K562 (cell line): ENCODE results near the gene GMPR. TPM values are rescaled to one million over a fixed set of nuclear protein-coding genes. Genes with fewer than 3 reads are reported as not detected.

ENCODE experiments used
- ATF7 ChIP-seq: fragments of 450-650 bp; IDR thresholded peaks from 2 replicates; pipeline ENCODE4 v1.7.1; 2014; ENCODE audit warnings: mild to moderate bottlenecking, moderate library complexity
- CBFA2T3 ChIP-seq: fragments of 450-650 bp; IDR thresholded peaks from 2 replicates; pipeline ENCODE4 v1.6.1; 2017
- DMBX1 ChIP-seq: fragments of 250-450 bp; sonication (Bioruptor Pico); IDR thresholded peaks from 2 replicates; pipeline ENCODE4 v1.8.0; 2022; ENCODE audit warnings: inconsistent platforms, mild to moderate bottlenecking, moderate library complexity, borderline replicate concordance
- HDGF ChIP-seq: fragments of 450-650 bp; IDR thresholded peaks from 2 replicates; pipeline ENCODE4 v1.6.1; 2016
- ILK ChIP-seq: fragments of 450-650 bp; IDR thresholded peaks from 2 replicates; pipeline ENCODE4 v1.6.1; 2016; ENCODE audit warnings: missing genetic modification characterization, low read depth, mild to moderate bottlenecking, missing compliant biosample characterization, moderate library complexity, borderline replicate concordance
- MEIS2 ChIP-seq: fragments of 450-650 bp; IDR thresholded peaks from 2 replicates; pipeline ENCODE4 v1.6.1; 2014; ENCODE audit warnings: mild to moderate bottlenecking; ENCODE audit not compliant: partially characterized antibody
- MYBL2 ChIP-seq, 2 experiments: fragments of 450-650 bp in 1 of 2; sonication (generic) in 1 of 2; formaldehyde crosslinking in 1 of 2; IDR thresholded peaks; 2 replicates each; pipeline versions ENCODE4 v1.6.1 to v1.8.1; 2017 to 2022; ENCODE audit warnings: borderline replicate concordance in 1 of 2, inconsistent platforms in 1 of 2, low read depth in 1 of 2, mild to moderate bottlenecking in 1 of 2, missing genetic modification reagents in 1 of 2, moderate library complexity in 1 of 2
- NCOR1 ChIP-seq: fragments of 450-650 bp; IDR thresholded peaks from 2 replicates; pipeline ENCODE4 v1.6.1; 2016; ENCODE audit warnings: mild to moderate bottlenecking, moderate library complexity
- NONO ChIP-seq, 2 experiments: fragments of 200-400 bp in 1 of 2; fragments of 450-650 bp in 1 of 2; formaldehyde crosslinking in 1 of 2; IDR thresholded peaks; 2 replicates each; pipeline ENCODE4 v1.6.1; 2017; ENCODE audit warnings: low read depth in 2 of 2, mild to moderate bottlenecking in 2 of 2, moderate library complexity in 2 of 2, low read length in 1 of 2
- NR1H2 ChIP-seq: sonication (generic); formaldehyde crosslinking; IDR thresholded peaks from 2 replicates; pipeline ENCODE4 v1.4.0; 2020; ENCODE audit warnings: mild to moderate bottlenecking, missing genetic modification reagents
- NUFIP1 ChIP-seq: fragments of 450-650 bp; IDR thresholded peaks from 2 replicates; pipeline ENCODE4 v1.6.1; 2018; ENCODE audit not compliant: partially characterized antibody
- POLR3A ChIP-seq: IDR thresholded peaks from 2 replicates; pipeline ENCODE4 v1.6.1; 2011; ENCODE audit warnings: borderline replicate concordance, mild to moderate bottlenecking, moderate library complexity; ENCODE audit not compliant: insufficient read length, insufficient read depth; ENCODE audit errors: extremely low read depth
- RB1 ChIP-seq: fragments of 450-650 bp; IDR thresholded peaks from 2 replicates; pipeline ENCODE4 v1.6.1; 2017; ENCODE audit warnings: low read depth, mild to moderate bottlenecking
- SAFB ChIP-seq: fragments of 200-400 bp; formaldehyde crosslinking; IDR thresholded peaks from 2 replicates; pipeline ENCODE4 v1.6.1; 2017; ENCODE audit warnings: low read depth, low read length, borderline replicate concordance
- SIRT6 ChIP-seq: IDR thresholded peaks from one replicate; pipeline ENCODE4 v1.6.1; 2012; ENCODE audit warnings: low read depth, mild to moderate bottlenecking, control low read depth, inconsistent platforms, low read length, moderate library complexity
- SNRNP70 ChIP-seq: fragments of 200-400 bp; formaldehyde crosslinking; optimal IDR thresholded peaks from 2 replicates; pipeline ENCODE3; 2017; ENCODE audit warnings: low read depth, low read length
- TCF3 ChIP-seq: sonication (generic); formaldehyde crosslinking; IDR thresholded peaks from 2 replicates; pipeline ENCODE4 v1.4.0; 2020; ENCODE audit warnings: mild to moderate bottlenecking, missing genetic modification reagents
- TRIM28 ChIP-seq: fragments of 450-650 bp; IDR thresholded peaks from 2 replicates; pipeline ENCODE4 v1.6.1; 2017
- ZFX ChIP-seq: sonication (generic); formaldehyde crosslinking; IDR thresholded peaks from 2 replicates; pipeline ENCODE4 v1.8.0; 2022; ENCODE audit warnings: mild to moderate bottlenecking, missing genetic modification reagents, moderate library complexity
- ZNF253 ChIP-seq: fragments of 250-450 bp; sonication (Bioruptor Pico); conservative IDR thresholded peaks from 2 replicates; pipeline ENCODE4 v1.6.1; 2021; ENCODE audit warnings: mild to moderate bottlenecking
- ZNF699 ChIP-seq: fragments of 250-450 bp; sonication (Bioruptor Pico); IDR thresholded peaks from 2 replicates; pipeline ENCODE4 v1.8.0; 2021; ENCODE audit warnings: mild to moderate bottlenecking, moderate library complexity; ENCODE audit not compliant: insufficient replicate concordance
- polyA plus RNA-seq, 8 experiments: library from polyadenylated mRNA; depleted of rRNA in 4 of 8; stranded (reverse) in 5 of 8; unstranded in 3 of 8; fragments of >200 nt; fragmentation: Nextera tagmentation in 2 of 8; fragmentation: Illumina TruSeq in 1 of 8; extraction: Ambion mirVana in 2 of 8; extraction: Trizol in 1 of 8; gene quantifications; 2 replicates each; pipeline versions ENCODE4 v1.2.1 to v1.2.3, GENCODE V29; 2011 to 2014; ENCODE audit warnings: inconsistent platforms in 1 of 8, missing spikeins in 1 of 8
- total RNA-seq, 7 experiments: library from RNA; depleted of rRNA in 6 of 7; stranded (reverse); fragments of >200 nt in 6 of 7; fragmentation: Illumina TruSeq in 2 of 7; extraction: Trizol in 2 of 7; gene quantifications; 2 replicates each; pipeline versions ENCODE4 v1.2.1 to v1.2.3, GENCODE V29; 2011 to 2021; ENCODE audit warnings: low replicate concordance in 1 of 7
- TF ChIP-seq, protein P1 (sequence below): fragments of 250-450 bp; sonication (Bioruptor Pico); IDR thresholded peaks from 2 replicates; pipeline ENCODE4 v1.4.0; 2020
- TF ChIP-seq, protein P2 (sequence below): fragments of 450-650 bp; conservative IDR thresholded peaks from 2 replicates; pipeline ENCODE4 v1.6.1; 2016; ENCODE audit warnings: missing genetic modification characterization, low read depth, mild to moderate bottlenecking, control low read depth, missing compliant biosample characterization
- TF ChIP-seq, protein P3 (sequence below): IDR thresholded peaks from 2 replicates; pipeline ENCODE4 v1.6.1; 2011; ENCODE audit not compliant: insufficient read length; ENCODE audit errors: extremely low read depth
- TF ChIP-seq, protein P4 (sequence below): fragments of 250-450 bp; sonication (Bioruptor Pico); IDR thresholded peaks from 2 replicates; pipeline ENCODE4 v1.8.0; 2021; ENCODE audit warnings: mild to moderate bottlenecking, moderate library complexity

Gene GMPR
- total and polyA plus RNA-seq, 9 of the 15 experiments (the other 6 are each of a cell fraction or from before 2014, with no cell fraction given): 34.6 to 83.7 (median 49.8) TPM

DNA sequence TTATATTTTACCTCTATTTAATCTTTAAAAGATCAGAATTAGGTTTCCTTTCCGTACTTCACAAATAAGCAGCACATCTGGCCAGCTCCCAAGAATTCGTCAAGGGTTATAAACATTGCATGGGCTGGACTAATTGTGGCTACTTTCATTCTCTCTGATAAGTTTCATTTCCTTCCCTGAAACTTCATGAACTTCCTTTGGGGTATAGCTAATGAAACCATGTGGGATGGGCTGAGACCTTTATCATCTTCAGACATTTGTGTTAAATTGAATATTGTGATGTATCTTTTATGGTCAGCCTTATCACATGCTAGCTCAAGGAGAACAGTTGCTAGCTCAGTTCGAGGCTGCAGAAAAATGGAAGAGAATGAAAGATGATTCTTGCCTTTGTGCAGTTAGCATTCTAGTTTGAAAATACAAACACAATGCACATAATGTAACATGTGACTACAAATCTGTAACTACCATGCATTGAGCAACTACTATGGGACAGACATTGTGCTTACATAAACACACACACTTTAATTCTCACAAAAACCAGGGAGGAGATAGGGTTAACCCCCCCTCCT, 1.7 kb upstream of the GMPR start (continued):
- TF ChIP-seq NR1H2 (CRISPR knock-in tag) (no peak), TCF3 (CRISPR knock-in tag) (peak; percentile 79), SAFB (no peak), DMBX1 (CRISPR knock-in tag) (no peak), MYBL2 (IDR thresholded peaks at IDR 0.05; ENCODE audit: low read depth) (peak; percentile 11; the same call in 1 of the 2 replicates), MYBL2 (CRISPR knock-in tag; IDR thresholded peaks at IDR 0.05; ENCODE audit: borderline replicate concordance) (no peak), TRIM28 (no peak), RB1 (no peak), SIRT6 (no peak), NONO (IDR thresholded peaks at IDR 0.05; ENCODE audit: low read depth in 2 of 2, low read length in 1 of 2) (peak in 1 of 2 experiments; percentile 60; a peak in 1 of 4 replicates), ATF7 (peak; percentile 20; the same call in 1 of the 2 replicates), NCOR1 (peak; percentile 72), HDGF (no peak), ZFX (CRISPR knock-in tag) (no peak), SNRNP70 (no peak), MEIS2 (peak; percentile 58), CBFA2T3 (peak; percentile 86), ZNF699 (CRISPR knock-in tag) (no peak), NUFIP1 (no peak), ZNF253 (CRISPR knock-in tag) (no peak), POLR3A (no peak), ILK (no peak)
- TF ChIP-seq, protein P1, sequence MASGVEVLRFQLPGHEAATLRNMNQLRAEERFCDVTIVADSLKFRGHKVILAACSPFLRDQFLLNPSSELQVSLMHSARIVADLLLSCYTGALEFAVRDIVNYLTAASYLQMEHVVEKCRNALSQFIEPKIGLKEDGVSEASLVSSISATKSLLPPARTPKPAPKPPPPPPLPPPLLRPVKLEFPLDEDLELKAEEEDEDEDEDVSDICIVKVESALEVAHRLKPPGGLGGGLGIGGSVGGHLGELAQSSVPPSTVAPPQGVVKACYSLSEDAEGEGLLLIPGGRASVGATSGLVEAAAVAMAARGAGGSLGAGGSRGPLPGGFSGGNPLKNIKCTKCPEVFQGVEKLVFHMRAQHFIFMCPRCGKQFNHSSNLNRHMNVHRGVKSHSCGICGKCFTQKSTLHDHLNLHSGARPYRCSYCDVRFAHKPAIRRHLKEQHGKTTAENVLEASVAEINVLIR (CRISPR knock-in tag): 0 out of 2 replicates have a peak, but pooled peaks have one; percentile 33
- TF ChIP-seq, protein P2, sequence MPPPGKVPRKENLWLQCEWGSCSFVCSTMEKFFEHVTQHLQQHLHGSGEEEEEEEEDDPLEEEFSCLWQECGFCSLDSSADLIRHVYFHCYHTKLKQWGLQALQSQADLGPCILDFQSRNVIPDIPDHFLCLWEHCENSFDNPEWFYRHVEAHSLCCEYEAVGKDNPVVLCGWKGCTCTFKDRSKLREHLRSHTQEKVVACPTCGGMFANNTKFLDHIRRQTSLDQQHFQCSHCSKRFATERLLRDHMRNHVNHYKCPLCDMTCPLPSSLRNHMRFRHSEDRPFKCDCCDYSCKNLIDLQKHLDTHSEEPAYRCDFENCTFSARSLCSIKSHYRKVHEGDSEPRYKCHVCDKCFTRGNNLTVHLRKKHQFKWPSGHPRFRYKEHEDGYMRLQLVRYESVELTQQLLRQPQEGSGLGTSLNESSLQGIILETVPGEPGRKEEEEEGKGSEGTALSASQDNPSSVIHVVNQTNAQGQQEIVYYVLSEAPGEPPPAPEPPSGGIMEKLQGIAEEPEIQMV (tag): no peak
- TF ChIP-seq, protein P3, sequence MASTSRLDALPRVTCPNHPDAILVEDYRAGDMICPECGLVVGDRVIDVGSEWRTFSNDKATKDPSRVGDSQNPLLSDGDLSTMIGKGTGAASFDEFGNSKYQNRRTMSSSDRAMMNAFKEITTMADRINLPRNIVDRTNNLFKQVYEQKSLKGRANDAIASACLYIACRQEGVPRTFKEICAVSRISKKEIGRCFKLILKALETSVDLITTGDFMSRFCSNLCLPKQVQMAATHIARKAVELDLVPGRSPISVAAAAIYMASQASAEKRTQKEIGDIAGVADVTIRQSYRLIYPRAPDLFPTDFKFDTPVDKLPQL: no peak
- TF ChIP-seq, protein P4, sequence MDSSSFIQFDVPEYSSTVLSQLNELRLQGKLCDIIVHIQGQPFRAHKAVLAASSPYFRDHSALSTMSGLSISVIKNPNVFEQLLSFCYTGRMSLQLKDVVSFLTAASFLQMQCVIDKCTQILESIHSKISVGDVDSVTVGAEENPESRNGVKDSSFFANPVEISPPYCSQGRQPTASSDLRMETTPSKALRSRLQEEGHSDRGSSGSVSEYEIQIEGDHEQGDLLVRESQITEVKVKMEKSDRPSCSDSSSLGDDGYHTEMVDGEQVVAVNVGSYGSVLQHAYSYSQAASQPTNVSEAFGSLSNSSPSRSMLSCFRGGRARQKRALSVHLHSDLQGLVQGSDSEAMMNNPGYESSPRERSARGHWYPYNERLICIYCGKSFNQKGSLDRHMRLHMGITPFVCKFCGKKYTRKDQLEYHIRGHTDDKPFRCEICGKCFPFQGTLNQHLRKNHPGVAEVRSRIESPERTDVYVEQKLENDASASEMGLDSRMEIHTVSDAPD (CRISPR knock-in tag): no peak
